GM18858 (cell line): ENCODE measurements around the gene IARS1.

Source experiments
- ATAC-seq: cut with Tn5 transposase; IDR thresholded peaks from one replicate; pipeline ENCODE4 v1.9.1; 2021; ENCODE audit not compliant: unreplicated experiment

Gene IARS1

DNA sequence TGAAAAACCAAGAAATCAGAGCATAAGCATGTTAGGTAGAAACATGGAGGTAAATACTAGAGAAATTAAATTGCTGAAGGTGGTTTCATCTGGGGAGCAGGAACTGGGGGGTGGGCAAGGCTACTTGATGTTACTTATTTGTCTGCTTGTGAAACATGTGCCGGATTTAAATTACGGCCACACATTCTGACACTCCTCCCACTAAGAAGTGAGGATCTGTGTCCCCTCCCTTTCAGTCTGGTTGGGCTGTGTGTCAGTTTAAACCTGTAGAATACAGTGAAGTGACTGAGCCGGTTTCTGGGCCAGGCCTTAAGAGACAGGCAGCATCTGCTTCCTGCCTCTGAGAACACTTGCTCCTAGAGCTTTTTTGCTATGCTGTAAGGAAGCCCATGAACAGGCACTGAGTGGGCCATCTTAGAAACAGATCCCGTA is 2.3 kb upstream of the IARS1 start:
- ATAC-seq: no peak

GRCh38 chr9:92295240-92295790 is 1.8 kb upstream of the IARS1 start:
- no peak for ATAC-seq

- no peak for ATAC-seq
These were observed 790 bp upstream of the IARS1 start for GRCh38 chr9:92294297-92294676.

GRCh38 chr9:92293075-92293354 is 482 bp downstream of the IARS1 start:
- ATAC-seq: no peak

GRCh38 chr9:92292338-92293074 is 991 bp downstream of the IARS1 start:
- ATAC-seq: no peak

- no peak for ATAC-seq
These were observed 1.9 kb downstream of the IARS1 start for GRCh38 chr9:92291577-92291976.

GRCh38 chr9:92290785-92291429 is 2.6 kb downstream of the IARS1 start:
- no peak for ATAC-seq

GRCh38 chr9:92289708-92290390 is 3.6 kb downstream of the IARS1 start:
- no peak for ATAC-seq

DNA sequence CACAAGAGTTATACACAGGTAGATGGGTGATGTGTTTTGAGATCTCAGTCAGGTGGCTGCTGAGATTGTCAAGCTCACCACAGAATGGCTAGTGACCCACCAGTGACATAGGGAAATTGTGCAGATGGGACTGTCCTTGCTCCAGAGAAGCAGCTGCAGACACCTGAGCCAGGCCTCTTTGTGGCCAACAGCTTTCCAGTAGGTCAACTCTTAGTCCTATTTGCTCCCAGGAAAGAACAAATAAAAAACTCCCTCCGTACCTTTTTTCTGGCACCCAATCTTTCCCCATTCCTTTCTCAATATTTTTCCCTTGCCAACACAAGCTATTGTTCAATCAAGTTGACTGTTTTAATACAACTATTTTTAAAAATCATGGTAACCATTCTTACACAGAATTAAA is 14.2 kb downstream of the IARS1 start:
- ATAC-seq: no peak

DNA sequence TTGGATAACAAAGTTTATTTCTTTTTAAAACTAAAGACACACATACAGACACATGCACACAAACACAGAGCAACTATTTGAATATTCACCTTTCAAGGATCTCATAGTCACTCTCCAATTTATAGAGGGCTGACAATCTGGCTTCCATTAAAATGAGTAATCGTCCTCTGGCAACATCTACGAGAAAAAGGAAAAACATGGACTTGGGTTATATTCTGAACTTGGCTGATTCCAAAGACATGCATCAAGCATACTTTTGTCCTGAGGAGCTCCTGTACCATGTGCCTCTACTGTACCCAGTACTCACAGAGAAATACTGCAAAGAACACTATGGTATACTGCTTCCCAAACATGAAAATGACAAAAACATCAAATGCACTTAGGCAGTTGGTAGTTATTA is 15.4 kb downstream of the IARS1 start:
- no peak for ATAC-seq

DNA sequence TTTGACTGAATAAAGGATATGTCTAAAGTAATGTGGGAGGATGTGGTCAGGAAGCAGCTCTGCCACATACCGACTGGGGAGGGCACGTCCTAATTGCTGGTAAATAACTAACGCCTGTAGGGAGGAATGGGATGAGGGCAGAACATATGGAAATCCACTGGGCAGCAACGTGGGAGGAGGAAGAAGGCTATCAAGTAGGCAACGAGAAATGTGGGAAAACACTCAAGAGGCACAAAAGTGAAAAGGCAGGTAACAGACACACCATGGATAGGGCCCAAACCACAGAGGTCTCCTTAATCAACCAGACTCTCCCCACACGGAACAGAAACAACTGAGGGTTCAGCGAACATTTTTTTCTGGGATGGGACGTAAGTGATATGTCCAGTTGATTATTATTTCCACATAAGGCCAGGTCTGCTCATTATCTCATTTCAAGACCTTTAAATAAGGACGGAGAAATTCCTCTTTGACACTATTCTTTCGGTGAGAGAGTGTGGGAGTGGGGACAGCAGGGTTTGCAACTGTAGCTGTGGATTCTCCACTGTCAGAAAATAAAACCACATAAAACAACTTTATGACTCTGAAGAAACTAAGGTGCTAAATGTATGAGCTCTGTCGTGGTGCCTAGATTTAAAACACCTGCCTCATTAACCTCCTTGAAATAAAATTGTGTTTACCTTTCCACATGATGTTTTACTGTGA is 17.0 kb downstream of the IARS1 start:
- ATAC-seq: no peak

GRCh38 chr9:92275541-92275940 is 18.0 kb downstream of the IARS1 start:
- no peak for ATAC-seq

DNA sequence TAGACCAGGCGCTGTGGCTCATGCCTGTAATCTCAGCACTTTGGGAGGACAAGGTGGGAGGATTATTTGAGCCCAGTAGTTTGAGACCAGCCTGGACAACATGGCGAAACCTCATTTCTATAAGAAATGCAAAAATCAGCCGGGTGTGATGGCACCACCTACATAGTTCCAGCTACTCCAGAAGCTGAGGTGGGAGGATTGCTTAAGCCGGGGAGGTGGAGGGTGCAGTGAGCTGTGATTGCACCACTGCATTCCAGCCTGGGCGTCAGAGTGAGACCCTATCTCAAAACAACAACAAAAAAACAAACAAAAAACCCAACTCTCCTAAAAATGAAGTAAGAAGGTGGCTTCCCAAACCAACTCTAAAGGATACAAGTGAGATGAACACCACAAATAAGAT is 23.0 kb downstream of the IARS1 start:
- ATAC-seq: no peak

DNA sequence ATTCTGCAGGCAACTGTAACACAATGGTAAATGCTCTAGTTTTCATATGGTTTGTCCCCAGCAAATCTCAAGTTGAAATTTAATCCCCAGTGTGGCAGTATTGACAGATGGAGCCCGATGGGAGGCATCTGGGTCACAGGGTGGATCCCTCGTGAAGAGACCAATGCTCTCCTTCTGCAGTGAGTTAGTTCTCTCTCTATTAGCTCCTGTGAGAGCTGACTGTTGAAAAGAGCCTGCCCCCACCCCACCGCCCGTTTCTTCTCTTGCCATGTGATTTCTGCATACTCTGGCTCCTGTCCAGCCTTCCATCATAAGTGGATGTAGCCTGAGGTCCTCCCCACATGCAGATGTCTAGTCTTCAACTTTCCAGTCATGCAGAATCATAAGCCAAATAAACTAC is 27.0 kb downstream of the IARS1 start:
- ATAC-seq: no peak

- ATAC-seq: no peak
These were observed 28.3 kb downstream of the IARS1 start for GRCh38 chr9:92265154-92265553.

- no peak for ATAC-seq
These were observed 30.4 kb downstream of the IARS1 start for GRCh38 chr9:92263131-92263530.

GRCh38 chr9:92257327-92257726 is 36.2 kb downstream of the IARS1 start:
- ATAC-seq: no peak

DNA sequence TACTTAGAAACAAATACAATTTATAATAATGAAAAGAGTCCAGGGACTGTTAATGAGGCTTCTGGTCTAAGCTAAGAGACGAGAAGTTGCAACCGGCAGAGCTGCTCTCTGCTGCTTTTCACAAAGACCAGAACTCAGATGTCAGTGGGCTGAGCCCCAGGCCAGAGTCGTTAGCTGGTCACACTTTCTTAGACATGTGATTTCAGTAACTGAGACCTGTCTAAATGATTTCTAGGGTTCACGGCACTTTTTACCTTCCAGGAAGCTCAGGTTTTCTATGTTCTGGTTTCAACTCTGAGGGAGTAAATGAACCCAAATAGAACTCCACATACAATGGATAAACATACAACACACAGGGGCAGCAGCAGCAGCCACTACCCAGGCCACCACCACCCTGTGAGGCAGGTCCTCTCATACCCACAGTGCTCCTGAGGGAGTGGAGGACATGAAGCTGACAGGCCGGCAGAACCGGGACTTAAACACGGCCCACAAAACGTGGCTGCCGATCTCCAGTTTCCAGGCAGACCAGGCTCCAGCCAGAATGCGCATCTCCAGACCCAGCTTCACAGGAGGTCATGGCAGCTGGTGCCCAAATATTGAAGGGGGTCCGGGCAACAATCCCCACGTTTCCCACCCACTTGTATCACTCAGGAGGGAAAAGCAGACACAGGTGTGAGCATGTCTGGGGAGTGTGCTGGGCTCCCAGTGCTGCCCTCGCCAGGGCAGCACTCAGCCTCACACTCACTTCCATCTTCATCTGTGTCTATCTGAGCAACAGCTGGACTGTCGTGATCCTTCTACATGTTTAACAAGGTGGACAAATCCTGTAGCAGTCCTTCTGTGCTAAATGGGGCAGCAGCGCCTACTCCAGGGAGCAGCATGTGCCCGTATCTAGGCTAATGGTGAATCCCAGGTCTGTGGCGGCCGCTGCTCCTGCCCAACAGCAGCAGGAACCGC is 38.8 kb downstream of the IARS1 start:
- no peak for ATAC-seq

- no peak for ATAC-seq
These were observed 39.8 kb downstream of the IARS1 start for GRCh38 chr9:92253656-92254055.

GRCh38 chr9:92247981-92248380 is 45.5 kb downstream of the IARS1 start:
- no peak for ATAC-seq
